ENCODE results near the gene NLRP10.
A peak's percentile ranks its signal among the peaks of the same experiment; 100 is the strongest.
"Not testable (repeated sequence)": the region's sequence is repeated elsewhere in the genome, so short reads cannot be mapped to it uniquely, and the experiment has no call there.

The NLRP10 gene, protein sequence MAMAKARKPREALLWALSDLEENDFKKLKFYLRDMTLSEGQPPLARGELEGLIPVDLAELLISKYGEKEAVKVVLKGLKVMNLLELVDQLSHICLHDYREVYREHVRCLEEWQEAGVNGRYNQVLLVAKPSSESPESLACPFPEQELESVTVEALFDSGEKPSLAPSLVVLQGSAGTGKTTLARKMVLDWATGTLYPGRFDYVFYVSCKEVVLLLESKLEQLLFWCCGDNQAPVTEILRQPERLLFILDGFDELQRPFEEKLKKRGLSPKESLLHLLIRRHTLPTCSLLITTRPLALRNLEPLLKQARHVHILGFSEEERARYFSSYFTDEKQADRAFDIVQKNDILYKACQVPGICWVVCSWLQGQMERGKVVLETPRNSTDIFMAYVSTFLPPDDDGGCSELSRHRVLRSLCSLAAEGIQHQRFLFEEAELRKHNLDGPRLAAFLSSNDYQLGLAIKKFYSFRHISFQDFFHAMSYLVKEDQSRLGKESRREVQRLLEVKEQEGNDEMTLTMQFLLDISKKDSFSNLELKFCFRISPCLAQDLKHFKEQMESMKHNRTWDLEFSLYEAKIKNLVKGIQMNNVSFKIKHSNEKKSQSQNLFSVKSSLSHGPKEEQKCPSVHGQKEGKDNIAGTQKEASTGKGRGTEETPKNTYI

DNA sequence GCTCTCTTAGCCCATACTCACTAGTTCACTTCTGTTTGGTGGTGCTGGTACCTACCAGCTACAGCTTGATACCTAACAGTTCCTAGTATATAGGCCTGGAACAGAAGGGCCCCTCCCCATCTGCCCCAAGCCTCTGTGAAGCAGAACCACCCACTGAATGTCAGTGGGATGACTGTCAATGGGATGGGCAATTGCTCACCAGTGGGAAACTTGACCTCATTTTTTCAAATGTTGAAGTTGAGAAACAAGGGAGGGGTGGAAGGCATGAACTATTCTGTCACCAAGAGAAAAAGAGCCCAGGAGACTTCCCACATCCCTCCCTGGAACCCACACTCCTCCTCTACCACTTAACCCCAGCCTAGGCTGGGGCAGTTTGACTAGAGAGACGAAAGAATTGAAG lies at the start of gene NLRP10:
Gene NLRP10 (minus strand): TSS at position 62 of the 400 bp plus-strand sequence. CDS start 1,952 bp downstream, outside the sequence.
- DNase-seq, result no peak

DNA sequence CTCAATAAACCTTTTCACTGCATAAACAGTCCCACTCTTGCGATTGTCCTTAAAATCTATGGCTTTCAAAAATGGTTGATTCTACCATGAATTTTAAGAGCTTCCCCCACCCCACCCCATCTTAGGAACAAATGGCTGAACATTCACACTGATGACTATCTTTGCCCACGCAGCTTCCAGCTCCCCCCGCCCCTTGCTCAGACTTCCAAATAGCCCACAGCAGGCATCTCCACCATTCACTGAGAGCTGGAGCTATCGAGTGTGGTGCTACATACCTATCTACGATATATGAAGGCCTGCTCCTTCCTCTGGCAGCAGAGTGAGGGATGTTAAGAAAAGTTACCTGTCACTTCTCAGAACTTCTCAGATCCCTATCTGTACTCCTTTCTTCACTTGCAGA lies 48.6 kb upstream of the NLRP10 start:
- no peak for DNase-seq

DNA sequence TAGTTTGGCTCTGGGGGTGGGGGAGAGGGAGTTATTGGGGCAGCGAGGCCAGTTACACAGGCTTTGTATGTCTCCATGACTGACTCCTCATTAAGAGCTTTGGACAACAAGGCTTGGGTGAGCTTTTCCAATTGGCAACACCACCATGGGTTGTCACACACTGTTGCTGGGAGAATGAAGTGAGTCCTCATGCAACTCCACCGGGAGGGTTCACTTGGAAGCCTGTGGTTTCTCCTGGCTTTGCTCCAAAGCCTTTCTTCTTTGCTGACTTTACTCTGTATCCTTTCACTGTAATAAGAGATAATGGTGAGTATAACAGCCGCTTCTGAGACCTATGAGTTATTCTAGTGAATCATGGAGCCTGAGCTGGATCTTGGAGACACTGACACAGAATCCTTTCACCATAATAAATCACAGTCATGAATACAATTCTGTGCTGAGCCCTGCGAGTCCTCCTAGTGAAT lies 46.8 kb upstream of the NLRP10 start:
- DNase-seq, result no peak

DNA sequence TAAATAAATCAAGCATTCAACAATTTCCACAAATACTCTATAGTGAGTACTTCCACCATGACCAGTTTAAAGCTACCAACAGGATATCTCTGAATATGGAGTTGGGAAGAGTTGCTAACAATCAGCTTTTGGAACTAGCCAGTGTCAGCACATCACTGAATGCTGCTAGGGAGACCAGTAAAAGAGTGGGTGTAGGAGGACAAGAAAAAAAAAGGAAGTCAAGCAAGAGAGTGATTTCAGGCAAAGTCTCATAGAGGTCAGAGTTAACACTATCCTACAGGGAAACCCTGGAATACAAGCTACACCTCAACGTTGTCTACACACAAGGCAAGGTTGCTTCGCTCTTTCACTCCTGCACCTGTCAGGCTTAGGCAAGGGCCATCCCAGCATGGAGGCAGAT lies 46.1 kb upstream of the NLRP10 start:
- no peak for DNase-seq

DNA sequence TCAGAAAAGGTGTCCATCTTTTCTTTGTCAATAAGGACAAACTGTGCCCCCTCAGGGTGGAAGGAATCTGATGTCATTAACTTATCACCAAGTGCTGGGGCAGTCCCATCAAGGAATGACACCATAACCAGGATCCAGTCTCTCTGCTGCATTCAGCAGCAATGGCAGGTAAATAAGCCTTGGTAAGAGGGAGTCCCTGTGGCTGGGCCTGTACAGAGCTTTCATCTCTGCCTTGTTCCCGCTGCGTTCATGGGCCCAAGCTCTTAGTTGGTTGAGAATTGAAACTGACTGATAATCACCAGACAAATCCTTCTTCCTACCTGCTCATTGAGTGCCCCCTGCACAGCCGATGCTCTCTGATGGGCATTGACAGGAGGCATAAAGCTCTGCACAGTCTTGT lies 44.6 kb upstream of the NLRP10 start:
- DNase-seq, result no peak

DNA sequence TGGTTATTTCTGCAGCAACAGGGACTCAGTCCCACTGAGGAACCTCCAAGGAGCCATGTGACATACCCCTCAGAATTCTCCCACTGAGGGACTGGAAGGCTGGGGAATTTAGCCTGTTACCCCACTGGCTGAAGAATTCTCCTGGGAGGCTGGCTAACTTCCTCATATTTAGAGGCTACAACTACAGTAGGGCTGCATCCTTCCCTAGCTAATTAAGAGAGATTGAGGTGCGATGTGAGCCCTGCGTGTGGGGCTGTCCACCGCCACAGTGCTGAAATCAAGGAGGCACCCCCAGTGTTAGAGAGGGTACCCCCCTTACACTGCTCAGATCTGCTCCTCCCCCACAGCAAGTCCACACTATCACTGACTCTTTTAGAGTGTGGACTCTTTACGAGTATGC lies 43.0 kb upstream of the NLRP10 start:
- no peak for DNase-seq

DNA sequence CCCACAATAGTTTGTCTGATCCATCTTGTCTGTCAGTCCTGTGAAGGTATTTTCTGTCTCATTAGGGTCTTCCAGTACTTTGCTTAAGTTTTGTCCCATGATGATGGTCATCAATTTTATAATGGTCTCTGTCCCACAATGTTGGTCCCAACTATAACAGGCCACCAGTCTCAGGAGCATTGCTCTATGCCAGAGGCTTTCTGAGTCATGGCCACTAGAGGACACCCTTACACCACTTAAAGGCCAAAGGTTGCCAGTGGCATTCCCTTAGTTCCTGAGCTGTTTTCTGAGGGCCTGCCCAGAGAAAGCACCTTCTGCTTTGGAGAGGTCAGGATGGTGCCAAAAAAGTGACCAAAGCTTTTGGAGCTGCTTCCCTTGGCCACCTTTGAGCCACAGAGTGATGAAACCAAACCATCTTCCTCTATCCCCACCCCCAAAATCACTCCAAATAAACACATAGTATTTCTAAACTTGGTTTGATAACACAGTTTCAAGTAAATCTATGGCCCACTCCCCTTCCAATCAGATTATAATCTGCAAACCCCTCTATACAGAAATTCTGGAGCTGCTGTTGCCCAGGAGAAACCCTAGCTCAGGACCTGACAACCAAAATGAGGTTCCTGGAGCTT lies 41.2 kb upstream of the NLRP10 start:
- peak; percentile 39 for DNase-seq

DNA sequence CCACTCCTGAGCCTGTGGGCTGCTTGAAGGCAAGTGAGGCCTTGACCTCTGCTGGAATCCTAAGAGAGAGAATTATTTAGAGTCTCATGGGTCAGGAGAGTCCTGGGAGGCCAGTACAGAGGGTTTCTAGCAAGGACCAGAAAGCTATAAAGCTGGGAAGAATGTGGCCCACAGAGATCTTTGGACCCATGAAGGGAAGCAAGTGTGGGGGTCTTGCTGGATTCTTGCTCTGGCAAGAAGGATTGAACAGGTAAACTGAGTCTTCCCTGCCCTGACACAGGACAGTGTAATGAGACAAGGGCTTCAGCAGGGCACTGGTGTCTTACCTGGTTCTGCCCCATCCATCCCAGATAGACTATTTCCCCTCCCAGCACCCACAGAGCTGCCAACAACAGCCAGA lies 40.3 kb upstream of the NLRP10 start:
- DNase-seq, result no peak

DNA sequence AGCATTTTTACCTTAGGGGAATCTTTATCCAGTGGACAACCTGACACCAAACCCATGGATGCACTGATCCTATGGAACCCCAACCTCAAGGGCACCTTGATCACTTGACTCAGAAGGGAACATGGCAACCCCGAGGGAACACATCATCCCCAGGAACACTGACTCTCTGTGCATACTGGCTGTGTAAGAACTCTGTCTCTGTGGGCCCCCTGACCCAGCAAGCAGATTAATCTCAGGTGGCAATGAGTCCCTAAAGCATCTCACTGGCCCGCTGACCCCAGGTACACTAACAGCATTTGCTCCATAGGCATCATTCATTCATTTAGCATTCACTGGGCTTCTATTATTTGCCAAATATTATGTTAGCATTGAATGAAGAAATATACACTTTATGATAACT lies 38.8 kb upstream of the NLRP10 start:
- no peak for DNase-seq

DNA sequence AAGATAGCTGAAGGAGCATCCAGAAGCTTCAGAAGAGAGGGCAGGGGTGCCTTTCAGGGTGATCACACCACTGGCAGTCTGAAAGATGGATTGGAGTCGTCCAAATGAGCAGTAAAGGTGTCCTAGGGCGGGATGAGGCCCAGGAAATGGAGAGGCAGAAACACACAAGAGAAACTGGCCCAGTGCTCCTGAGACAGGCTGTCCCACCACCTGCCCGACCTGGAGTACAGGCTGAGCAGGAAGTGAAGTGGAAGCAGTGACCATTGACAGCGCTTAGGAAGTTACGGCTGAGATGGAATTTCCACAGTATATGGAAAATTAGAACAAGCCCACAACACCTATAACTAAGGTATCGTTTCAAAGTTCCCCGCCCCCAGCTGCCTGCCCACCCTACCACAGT lies 37.9 kb upstream of the NLRP10 start:
- DNase-seq, result no peak

DNA sequence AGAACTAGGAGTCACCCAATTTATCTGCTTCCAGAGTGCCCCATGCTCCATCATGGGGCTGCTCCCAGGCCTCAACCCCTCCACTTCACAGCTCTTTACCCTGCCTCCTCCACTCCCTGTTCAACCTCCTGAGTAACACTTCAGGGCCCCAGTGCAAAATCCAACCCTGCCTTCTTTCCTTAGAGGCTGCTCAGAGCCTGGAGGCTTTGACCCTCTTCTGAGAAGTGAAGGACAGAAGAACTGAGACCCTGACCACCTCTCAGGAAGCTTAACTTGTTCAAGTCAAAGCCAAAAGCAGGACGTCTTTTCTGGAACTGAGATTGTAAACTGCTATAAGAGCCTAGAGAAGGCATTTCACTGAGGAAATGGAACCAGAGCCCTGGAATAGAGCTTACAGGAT lies 37.4 kb upstream of the NLRP10 start:
- DNase-seq, result no peak

DNA sequence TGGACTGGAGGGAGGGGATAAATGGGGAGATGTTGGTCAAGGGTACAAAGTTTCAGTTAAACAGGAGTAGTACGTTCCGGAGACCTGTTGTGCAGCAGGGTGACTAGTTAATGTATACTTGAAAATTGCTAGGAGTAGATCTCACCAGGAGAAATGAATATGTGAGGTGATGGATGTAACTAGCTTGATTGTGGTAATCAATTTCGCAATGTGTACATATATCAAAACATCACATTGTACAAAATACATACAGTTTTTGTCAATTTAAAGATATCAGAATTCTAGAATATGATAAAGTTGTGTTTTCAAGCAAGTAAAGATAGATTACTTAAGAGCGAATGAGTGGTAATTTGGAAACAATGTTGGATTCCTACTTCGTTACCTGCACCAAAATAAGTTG lies 35.1 kb upstream of the NLRP10 start:
- no peak for DNase-seq

DNA sequence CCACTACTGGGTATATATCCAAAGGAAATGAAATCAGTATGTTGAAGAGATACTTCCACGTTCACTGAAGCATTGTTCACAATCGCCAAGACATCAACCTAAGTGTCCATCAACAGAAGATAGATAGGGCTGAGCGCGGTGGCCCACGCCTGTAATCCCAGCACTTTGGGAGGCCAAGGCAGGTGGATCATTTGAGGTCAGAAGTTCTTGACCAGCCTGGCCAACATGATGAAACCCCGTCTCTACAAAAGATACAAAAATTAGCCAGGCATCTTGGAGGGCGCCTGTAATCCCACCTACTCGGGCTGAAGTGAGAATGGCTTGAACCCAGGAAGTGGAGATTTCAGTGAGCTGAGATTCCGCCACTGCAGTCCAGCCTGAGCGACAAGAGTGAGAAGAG lies 34.5 kb upstream of the NLRP10 start:
- DNase-seq, result no peak

DNA sequence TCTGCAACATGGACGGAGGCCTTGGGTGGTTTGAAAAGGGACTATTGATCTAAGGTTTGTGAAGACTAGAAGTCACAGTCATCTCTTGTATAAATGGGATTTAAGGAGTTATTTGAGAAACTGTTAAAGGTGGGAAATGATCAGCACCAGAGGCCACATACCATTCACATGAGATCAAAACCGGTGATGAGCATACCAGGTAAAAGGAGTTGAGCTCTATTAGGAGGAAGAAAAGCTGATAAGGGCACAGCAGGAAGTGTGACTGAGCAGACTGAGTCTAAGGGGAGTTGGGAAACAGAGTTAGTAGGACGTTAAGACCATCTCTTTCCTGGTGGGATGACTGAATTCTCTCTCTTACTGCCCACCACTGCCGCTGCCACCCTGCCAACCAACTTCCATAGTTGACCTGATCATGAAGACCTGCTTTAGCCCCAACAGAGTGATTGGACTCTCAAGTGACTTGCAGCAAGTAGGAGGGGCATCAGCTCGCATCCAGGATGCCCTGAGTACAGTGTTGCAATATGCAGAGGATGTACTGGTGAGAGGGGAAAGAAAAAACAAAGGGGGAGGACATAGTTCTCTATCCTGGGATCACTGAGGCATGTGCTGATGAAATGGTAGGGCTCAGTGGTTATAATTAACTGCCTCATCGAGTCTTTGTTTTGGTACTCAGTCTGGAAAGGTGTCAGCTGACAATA lies 29.5 kb upstream of the NLRP10 start:
- DNase-seq, result no peak

DNA sequence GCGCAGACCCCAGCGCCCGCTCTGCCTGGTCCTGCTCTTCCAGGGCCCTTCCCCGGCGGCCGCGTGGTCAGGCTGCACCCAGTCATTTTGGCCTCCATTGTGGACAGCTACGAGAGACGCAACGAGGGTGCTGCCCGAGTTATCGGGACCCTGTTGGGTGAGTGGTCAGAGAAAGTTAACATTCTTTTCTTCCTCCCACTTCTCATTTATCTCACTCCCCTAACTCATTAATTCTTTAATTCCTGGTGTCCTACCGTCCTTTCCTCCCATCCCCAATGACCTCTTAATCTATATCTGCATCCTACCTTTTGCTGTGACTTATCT lies 22.3 kb upstream of the NLRP10 start:
- not testable (repeated sequence) for DNase-seq

DNA sequence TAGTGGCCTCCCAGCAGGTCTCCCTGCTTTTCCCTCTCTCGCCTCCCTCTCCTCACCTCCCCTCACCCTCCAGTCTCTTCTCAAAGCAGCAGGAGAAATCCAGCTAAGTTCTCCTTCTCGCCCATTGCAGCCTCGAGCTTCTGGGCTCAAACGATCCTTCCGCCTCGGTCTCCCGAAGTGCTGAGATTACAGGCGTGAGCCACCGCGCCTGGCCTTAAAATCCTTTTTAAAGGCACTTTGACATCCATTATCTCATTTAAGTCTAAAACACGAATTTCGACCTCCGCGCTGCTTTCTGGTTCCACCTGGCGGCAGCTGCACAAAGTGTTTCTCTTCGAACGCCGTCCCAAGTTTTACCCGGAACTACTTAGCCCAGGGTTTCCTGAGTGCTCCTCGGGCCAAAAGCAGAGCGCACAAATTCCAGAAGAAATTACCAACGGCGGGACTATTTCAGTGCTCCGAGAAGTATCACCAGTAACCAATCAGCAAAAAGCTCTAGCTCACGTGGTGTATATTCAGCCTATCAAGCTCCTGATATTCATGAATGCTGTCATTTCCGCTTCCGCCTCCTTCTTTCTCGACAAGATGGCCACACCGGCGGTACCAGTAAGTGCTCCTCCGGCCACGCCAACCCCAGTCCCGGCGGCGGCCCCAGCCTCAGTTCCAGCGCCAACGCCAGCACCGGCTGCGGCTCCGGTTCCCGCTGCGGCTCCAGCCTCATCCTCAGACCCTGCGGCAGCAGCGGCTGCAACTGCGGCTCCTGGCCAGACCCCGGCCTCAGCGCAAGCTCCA lies 21.7 kb upstream of the NLRP10 start, which contains the start of gene EIF3F:
Gene EIF3F (plus strand): TSS at position 570 of the 792 bp plus-strand sequence. CDS start 16 bp downstream, at position 586.
- DNase-seq, result peak; percentile 84

DNA sequence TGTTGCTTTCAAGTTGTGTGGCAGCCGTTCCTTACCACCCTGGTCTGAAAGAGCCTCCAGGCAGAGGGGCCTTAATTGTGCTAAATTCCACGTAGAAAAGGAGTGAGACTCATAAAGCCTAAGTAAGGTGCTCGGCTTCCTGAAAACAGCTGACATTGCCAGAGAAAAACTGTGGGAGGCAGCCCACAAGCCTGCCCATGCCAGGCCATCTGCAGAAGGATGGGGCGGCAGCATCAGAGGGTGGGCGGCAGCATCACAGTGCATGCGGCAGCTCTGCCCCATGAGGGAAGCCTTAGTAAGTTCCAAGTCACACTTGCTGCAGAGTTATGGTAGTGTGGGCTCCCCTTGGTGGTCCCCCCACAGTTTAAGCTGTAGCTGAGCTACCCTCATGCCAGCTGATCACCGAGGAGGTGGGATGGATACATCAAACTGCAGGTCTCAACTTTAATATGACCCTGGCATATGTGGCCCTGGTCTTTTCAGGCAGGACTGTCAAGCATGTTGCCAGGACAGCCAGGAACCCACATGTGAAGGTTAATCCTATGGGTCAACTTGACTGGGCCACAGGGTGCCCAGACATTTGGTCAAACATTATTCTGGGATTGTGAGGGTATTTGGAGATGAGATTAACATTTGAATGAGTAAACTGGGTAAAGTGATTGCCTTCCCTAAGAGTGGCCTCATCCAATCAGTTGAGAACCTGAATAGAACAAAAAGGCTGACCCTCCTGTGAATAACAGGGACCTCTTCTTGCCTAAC lies 18.8 kb upstream of the NLRP10 start:
- DNase-seq, result no peak

DNA sequence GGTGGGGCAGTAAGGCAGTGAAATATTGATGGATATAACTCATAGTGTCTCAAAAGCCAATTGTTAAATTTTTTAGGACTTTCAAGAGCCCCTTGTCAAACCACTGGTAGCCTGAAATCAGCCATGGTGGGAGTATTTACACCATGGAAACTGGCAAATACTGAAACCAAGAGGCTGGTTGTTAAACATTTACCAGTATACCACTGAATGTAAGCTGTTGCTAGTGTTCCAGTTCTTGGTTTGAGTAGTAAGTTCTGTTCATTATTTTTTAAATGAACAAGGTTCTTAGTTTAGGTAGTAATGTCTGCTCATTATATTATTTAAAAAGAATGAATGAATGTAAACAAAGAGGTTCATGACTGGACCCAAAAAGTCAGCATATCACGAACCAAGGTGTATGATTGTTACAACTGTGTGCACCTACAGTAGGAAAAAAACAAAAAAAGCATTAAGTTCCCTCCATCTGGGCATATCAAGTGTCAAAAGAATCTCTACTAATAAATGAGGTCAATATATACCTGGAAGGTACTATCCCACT lies 17.4 kb upstream of the NLRP10 start:
- DNase-seq, result no peak

DNA sequence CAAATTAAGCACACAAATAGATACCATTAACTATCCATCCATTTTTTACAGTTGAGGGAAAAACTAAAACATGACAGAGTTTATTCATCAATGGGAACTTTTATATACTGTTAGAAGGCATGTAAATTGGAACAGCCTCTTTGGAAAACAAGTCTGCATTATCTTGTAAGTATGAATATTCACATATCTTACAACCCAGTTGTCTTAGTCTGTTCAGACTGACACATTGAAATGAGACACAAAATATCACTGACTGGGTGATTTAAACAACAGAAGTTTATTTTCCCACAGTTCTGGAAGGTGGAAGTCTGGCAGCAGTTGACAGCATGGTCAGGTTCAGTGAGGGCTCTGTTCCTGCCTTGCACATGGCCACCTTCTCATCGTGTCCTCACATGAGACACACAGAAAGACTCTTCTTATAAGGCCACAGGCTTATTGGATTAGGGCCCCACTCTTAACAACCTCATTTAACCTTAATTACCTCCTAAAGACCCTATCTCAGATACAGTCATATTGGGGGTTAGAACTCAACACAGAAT lies 16.4 kb upstream of the NLRP10 start:
- DNase-seq, result no peak

DNA sequence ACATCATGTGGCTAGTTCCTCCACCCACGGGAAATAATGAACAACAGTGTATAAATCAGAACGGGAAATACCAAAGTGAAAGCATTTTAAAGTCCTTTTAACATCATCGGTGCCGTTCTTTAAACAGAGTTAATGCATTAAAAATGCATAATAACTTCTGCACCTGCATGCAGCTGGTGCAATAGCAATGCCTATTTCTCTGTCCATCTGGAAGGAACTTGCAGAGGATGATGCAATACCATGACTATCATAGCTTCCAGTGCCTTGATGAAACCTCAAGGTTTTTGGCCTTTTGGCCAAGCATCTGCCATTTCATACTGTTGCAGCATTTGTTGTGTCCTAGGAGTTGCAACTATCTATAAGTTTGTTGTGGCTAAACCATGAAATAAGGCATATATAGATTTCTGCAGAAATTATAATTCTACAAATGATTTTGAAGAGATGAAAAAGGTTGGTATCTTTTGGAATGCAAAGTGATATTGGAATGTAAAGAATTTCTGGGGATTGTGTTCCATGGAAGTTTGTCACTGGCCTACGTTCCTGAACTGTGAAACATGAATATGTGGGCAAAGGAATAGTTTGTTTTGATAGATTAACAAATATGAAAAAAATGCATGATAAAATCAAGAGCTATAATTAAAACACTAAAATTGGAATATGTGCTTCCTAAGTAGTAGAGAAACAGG lies 12.1 kb upstream of the NLRP10 start:
- no peak for DNase-seq

DNA sequence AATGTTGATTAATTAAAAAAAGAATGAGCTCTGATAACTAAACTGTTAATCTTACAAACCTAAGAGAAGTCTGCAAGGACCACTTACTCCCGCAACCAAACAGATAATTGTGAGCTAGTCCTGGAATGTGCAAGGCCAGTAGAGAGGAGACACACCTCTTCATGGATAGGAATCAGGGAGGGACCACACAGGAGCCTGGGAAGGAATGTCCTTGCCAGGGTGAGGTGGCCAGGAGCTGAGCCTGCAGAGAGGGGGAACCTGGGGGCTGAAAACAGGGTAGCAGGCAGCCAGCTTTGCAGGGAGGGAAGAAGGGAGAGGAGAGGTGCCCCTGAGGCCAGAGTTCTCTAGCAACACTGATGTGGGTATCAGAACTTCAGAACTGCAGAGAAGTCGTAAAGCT lies 9.4 kb upstream of the NLRP10 start:
- DNase-seq, result no peak
